ENCODE results near the gene ITPK1. TPM values are rescaled to one million over a fixed set of nuclear protein-coding genes. Genes with fewer than 3 reads are reported as not detected.

Gene ITPK1
- total RNA-seq, 3 donors from 2014 or later (not counting 1 experiment from before 2014, with no cell fraction given) = 73.2 to 74.8 (median 74.4) TPM

DNA sequence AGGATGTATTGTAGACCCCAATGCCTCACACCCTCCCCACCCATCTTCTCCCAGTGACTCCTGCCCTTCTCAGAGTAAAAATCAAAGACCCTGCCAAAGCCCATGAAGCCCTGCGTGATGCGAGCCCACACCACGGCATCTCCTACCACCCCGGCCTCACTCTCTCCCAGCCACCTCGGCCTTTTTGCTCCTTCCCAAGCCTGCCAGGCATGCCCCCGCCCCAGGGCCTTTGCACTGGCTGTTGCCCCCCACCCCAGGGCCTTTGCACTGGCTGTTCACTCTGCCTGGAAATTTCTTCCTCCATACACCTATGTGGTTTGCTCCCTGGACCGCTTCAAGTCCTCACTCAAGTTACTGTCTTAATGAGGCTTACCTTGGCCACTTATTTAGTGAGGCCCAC, 197.8 kb downstream of the ITPK1 start:
- H3K9me3 Mint-ChIP-seq = no peaks in the 10 kb centered on the region
- no peak overlapping the region for H3K4me3 ChIP-seq (ENCODE audit: low read length)
- H3K36me3 Mint-ChIP-seq = no peaks in the 10 kb centered on the region
- no peaks in the 10 kb centered on the region for H3K36me3 ChIP-seq (ENCODE audit: control insufficient read depth, insufficient read depth, low read length)
- TF ChIP-seq, protein P1, sequence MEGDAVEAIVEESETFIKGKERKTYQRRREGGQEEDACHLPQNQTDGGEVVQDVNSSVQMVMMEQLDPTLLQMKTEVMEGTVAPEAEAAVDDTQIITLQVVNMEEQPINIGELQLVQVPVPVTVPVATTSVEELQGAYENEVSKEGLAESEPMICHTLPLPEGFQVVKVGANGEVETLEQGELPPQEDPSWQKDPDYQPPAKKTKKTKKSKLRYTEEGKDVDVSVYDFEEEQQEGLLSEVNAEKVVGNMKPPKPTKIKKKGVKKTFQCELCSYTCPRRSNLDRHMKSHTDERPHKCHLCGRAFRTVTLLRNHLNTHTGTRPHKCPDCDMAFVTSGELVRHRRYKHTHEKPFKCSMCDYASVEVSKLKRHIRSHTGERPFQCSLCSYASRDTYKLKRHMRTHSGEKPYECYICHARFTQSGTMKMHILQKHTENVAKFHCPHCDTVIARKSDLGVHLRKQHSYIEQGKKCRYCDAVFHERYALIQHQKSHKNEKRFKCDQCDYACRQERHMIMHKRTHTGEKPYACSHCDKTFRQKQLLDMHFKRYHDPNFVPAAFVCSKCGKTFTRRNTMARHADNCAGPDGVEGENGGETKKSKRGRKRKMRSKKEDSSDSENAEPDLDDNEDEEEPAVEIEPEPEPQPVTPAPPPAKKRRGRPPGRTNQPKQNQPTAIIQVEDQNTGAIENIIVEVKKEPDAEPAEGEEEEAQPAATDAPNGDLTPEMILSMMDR (IDR thresholded peaks at IDR 0.05) = no peak
- no peak overlapping the region for H3K27ac ChIP-seq (ENCODE audit: low read length)
- peaks cover 11 to 14% of the 10 kb centered on the region in 2 donors for H3K27me3 Mint-ChIP-seq (ENCODE audit: low read depth in 2 of 2)
- no peaks in the 10 kb centered on the region for H3K9me3 ChIP-seq (ENCODE audit: control insufficient read depth, insufficient read depth, low read length)
- 81% methylated on average over 7 of the region's 7 CpGs for WGBS (ENCODE audit: insufficient coverage)
- DNase-seq (no peak), ATAC-seq (no peak)
- H3K27ac Mint-ChIP-seq = no peak overlapping the region
- intact Hi-C loops (cut with micrococcal nuclease) = no loop called here
- H3K4me1 ChIP-seq (ENCODE audit: control insufficient read depth, insufficient read depth, low read length) = no peaks in the 10 kb centered on the region
- H3K4me1 Mint-ChIP-seq = peaks cover 6% of the 10 kb centered on the region in 2 donors
- no peaks in the 10 kb centered on the region for H3K27me3 ChIP-seq (ENCODE audit: control insufficient read depth, insufficient read depth, low read length)
- no peak overlapping the region for H3K4me3 Mint-ChIP-seq

DNA sequence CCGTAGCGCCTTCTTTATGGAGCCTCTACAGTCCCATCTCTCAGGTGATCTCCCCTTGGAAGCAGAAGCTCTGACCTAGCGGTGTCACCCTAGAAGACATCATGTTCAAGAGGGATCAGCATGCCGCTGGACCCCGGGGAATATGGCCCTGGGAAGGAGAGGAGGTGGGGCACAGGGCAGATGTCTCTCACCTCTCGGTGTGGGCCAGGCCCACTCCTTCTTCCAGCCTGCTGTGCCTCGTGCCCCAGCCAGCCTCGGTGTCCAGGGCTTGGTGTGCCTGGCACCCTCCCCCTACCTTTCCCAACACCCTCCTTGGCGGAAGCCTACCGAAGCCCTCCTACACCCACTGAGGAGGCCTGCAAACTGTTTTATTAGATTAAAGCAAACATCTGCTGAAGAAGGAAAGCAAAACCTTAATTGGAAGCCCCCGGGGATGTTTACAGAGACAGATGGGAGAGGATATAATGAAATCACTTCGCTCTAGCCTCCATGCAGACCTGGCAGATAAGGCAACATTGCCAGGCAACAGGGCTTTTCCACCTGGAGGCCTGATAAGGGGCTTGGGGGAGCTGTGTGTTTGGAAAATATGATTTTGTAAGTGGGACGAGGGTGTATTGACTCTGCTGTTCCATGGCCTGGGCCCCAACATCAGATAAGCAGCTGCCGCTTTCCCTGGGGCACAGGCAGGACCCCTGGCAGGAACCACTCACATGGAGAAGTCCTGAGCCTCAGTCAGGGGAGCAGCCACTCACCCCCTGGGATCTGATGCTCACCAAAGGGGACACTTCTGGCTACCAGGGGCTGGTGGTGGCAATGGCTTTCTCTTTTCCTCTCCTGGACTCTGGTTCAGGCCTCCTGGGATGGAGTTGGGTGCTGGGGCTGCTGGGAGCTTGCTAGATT, 198.4 kb downstream of the ITPK1 start:
- TF ChIP-seq, protein P1 (IDR thresholded peaks at IDR 0.05) = no peak
- Histone ChIP-seq H3K4me1 (ENCODE audit: control insufficient read depth, insufficient read depth, low read length) (no peaks in the 10 kb centered on the region), H3K9me3 (ENCODE audit: control insufficient read depth, insufficient read depth, low read length) (no peaks in the 10 kb centered on the region), H3K27me3 (ENCODE audit: control insufficient read depth, insufficient read depth, low read length) (no peaks in the 10 kb centered on the region), H3K36me3 (ENCODE audit: control insufficient read depth, insufficient read depth, low read length) (no peaks in the 10 kb centered on the region), H3K4me3 (ENCODE audit: low read length) (no peak overlapping the region), H3K27ac (ENCODE audit: low read length) (no peak overlapping the region)
- no peak overlapping the region for H3K27ac Mint-ChIP-seq
- 83% methylated on average over 14 of the region's 14 CpGs for WGBS (ENCODE audit: insufficient coverage)
- H3K4me1 Mint-ChIP-seq = peaks cover under 1 to 2% of the 10 kb centered on the region in 2 donors
- no peak overlapping the region for H3K4me3 Mint-ChIP-seq
- no peaks in the 10 kb centered on the region for H3K36me3 Mint-ChIP-seq
- H3K27me3 Mint-ChIP-seq (ENCODE audit: low read depth in 2 of 2) = peaks cover 6 to 9% of the 10 kb centered on the region in 2 donors
- ATAC-seq = no peak
- intact Hi-C loops (cut with micrococcal nuclease) = no loop called here
- H3K9me3 Mint-ChIP-seq = no peaks in the 10 kb centered on the region
- no peak for DNase-seq

DNA sequence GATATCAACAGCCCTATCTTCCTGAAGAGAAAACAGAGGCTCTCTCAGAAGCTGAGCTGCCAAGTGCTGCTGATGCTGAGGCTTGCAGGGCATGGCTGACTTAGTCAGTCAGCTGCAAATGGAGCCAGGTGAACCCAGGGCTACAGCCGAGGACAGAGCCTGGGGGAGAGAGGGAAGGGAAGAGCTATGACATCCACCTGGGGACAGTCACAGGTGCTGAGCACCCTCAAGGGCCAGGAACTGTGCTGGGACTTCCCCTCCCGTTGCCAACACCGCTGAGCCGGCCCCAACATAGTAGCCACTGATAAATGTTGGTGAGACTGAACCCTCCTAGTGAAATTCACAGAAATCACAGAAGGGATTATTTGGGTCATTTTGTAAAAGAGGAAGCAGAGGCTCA, 199.5 kb downstream of the ITPK1 start:
- TF ChIP-seq, protein P1 (IDR thresholded peaks at IDR 0.05) = no peak
- Mint-ChIP-seq H3K9me3 (no peaks in the 10 kb centered on the region), H3K36me3 (no peaks in the 10 kb centered on the region), H3K27me3 (ENCODE audit: low read depth in 2 of 2) (no peaks in the 10 kb centered on the region), H3K4me1 (no peaks in the 10 kb centered on the region), H3K4me3 (no peak overlapping the region), H3K27ac (no peak overlapping the region)
- Histone ChIP-seq H3K36me3 (ENCODE audit: control insufficient read depth, insufficient read depth, low read length) (no peaks in the 10 kb centered on the region), H3K9me3 (ENCODE audit: control insufficient read depth, insufficient read depth, low read length) (no peaks in the 10 kb centered on the region), H3K4me1 (ENCODE audit: control insufficient read depth, insufficient read depth, low read length) (no peaks in the 10 kb centered on the region), H3K4me3 (ENCODE audit: low read length) (no peak overlapping the region), H3K27ac (ENCODE audit: low read length) (no peak overlapping the region), H3K27me3 (ENCODE audit: control insufficient read depth, insufficient read depth, low read length) (no peaks in the 10 kb centered on the region)
- intact Hi-C loops (cut with micrococcal nuclease) = no loop called here
- 83% methylated on average over 4 of the region's 4 CpGs for WGBS (ENCODE audit: insufficient coverage)
- DNase-seq (no peak), ATAC-seq (no peak)
